IPS-15b (cell line): Measurements from ENCODE around the gene NOS3.

Experiments used
- H3K27me3 ChIP-seq: one replicate; pipeline ENCODE4 v1.6.1; 2013; ENCODE audit warnings: low read length; ENCODE audit not compliant: control insufficient read depth, insufficient read depth
- H3K36me3 ChIP-seq: one replicate; pipeline ENCODE4 v1.6.1; 2013; ENCODE audit warnings: low read length; ENCODE audit not compliant: control insufficient read depth, insufficient read depth
- H3K4me1 ChIP-seq: one replicate; pipeline ENCODE4 v1.6.1; 2013; ENCODE audit warnings: mild to moderate bottlenecking, low read length; ENCODE audit not compliant: control insufficient read depth, insufficient read depth
- H3K4me3 ChIP-seq: one replicate; pipeline ENCODE4 v1.5.1; 2013; ENCODE audit warnings: low read depth, low read length
- H3K9ac ChIP-seq: one replicate; pipeline ENCODE4 v1.6.1; 2013; ENCODE audit warnings: low read depth, mild to moderate bottlenecking, low read length
- H3K9me3 ChIP-seq: one replicate; pipeline ENCODE4 v1.6.1; 2013; ENCODE audit warnings: mild to moderate bottlenecking, low read length; ENCODE audit not compliant: control insufficient read depth, insufficient read depth

The NOS3 gene

DNA sequence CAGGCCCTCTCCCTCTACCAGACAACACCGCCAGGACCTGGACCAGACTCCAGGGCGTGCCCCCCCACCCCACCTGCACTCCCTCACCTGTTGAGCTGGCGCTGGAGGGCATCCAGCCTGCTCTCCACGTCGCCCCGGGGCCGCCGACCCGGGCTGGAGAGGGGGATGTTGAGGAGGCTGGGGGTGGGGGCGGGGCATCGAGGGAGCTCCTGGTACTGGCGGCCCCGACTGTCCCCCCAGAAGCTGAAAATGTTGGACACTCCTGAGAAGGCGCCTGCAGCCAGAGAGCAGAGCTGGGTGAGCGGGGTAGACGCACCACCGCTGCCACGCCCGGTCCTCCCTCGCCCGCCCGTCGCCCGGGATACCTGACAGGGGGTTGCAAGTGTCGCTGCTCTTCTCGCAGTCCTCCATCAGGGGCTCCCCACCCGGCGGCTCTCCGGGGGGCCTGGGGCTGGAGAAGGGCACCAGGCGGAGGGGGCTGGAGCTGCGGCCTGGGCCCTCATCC is 43.5 kb upstream of the NOS3 start:
- H3K9ac ChIP-seq: no peak overlapping the region
- peaks cover 7% of the 10 kb centered on the region for H3K4me1 ChIP-seq
- peak overlapping the region; percentile 32 for H3K4me3 ChIP-seq

DNA sequence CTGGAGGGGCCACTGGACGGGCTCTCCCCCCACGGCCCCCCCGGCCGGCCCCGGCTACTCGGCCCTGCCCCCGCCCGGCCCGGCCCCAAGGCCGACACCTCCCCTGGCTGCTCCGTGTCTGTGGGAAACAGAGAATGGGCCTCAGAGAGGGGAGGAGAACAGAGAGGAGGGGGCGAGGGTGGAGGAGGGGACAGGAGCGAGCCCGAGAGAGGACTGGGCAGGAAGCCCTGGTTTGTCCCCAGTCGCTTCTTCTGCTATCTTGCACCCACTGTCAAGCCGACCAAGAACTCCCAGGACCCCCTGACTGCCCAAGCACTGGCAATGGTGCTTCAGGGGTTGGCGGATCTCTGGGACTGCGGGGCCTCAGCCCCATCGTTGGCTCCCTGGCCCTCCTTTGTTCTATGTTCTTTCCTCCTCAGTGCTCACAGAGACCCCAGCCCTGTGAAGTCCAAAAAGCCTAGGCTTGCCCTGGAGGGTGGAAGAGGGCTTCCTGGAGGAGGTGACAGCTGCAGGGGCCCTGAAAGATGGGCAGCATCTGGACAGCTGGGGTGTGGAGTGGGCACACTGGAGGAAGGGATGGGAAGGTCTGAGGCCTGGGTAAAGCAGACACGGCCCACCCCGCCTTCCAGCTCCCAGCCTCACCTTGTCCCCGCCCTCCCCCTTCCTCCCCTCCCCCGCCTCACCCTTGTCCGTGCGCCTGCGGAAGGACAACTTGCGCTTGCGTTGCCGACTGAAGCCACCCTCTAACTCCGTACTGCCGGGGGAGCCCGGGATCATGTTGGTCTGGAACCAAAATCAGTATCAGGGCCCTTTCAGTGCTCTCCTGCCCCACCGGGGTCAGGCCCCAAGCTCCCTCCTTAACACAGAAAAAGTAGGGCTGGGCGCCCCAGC is 42.8 kb upstream of the NOS3 start:
- Histone ChIP-seq H3K4me3 (peak overlapping the region; percentile 37), H3K9ac (no peak overlapping the region)

More for the DNA sequence above, 43.5 kb upstream of the NOS3 start:
- Histone ChIP-seq H3K36me3 (no peaks in the 10 kb centered on the region), H3K27me3 (peaks cover 8% of the 10 kb centered on the region), H3K9me3 (no peaks in the 10 kb centered on the region)

DNA sequence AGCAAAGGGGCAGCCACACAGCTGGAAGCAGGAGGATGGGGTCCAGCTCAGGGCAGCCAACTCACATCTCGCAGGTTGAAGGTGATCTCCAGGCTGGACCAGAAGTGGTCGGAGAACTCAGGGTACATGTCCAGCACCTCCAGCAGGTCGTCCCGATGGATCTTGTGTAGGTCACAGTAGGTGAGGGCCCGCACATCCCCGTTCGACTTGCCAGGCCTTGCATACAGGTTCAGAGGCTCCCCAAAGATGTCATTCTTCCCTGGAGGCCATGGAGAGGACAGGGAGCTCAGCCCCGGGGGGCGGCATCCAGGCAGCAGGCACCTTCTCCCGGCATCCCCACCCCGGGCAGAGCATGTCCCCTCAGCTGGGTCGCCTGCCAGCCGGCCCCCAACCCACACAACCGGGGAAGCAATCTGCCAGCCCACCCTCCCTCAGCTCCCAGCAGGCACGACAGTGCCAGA is 42.0 kb upstream of the NOS3 start:
- no peak overlapping the region for H3K4me3 ChIP-seq
- peaks cover 8% of the 10 kb centered on the region for H3K27me3 ChIP-seq
- H3K4me1 ChIP-seq: peaks cover 7% of the 10 kb centered on the region
- H3K36me3 ChIP-seq: no peaks in the 10 kb centered on the region
- H3K9me3 ChIP-seq: no peaks in the 10 kb centered on the region
- no peak overlapping the region for H3K9ac ChIP-seq

More for the DNA sequence above, 42.8 kb upstream of the NOS3 start:
- peaks cover 7% of the 10 kb centered on the region for H3K4me1 ChIP-seq
- peaks cover 8% of the 10 kb centered on the region for H3K27me3 ChIP-seq
- no peaks in the 10 kb centered on the region for H3K36me3 ChIP-seq
- H3K9me3 ChIP-seq: no peaks in the 10 kb centered on the region

DNA sequence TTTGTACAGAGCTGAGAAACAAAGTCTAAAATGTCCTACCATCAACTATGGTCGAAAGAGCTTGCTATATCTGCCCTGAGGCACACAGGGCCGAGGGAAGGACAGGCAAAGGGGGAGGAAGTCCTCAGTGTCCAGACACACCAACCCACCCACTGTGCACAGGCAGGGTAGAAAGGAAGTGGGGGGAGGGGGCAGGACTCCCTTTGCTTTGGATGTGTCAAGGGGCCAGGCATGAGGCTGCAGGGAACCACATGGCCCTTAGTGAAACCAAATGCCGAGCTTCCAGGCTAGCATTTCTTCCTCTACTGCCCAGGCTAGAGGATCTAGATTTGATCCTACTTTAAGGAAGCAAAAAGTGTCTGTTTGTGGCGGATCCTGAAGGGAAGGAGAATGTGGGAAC is 41.3 kb upstream of the NOS3 start:
- H3K4me1 ChIP-seq: peaks cover 7% of the 10 kb centered on the region
- no peak overlapping the region for H3K4me3 ChIP-seq
- H3K9me3 ChIP-seq: no peaks in the 10 kb centered on the region
- no peak overlapping the region for H3K9ac ChIP-seq
- H3K36me3 ChIP-seq: no peaks in the 10 kb centered on the region
- H3K27me3 ChIP-seq: peaks cover 8% of the 10 kb centered on the region

DNA sequence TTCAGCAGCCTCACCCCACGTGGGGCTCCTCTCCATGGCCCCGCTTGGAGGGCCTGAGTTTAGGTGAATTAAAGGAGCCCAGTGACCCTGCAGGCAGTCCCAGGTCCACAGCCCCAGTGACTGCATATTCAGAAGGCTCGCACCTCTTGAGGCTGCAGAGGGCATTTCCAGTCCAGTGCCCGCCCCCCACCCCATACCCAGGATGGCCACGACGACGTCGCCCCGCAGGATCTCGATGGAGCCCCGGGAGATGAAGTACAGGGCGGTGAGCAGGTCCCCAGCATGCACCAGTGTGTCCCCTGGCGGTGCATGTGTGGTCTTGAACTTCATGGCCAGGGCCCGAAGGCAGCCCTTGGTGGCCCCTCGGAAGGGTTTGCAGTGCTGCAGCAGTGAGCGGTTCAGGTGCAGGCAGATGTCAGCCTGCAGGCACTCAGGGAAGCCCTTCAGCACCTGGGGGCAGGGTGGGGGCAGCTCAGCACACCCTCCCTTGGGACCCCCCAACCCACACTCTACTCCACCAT is 40.8 kb upstream of the NOS3 start:
- peaks cover 7% of the 10 kb centered on the region for H3K4me1 ChIP-seq
- H3K9me3 ChIP-seq: no peaks in the 10 kb centered on the region
- no peaks in the 10 kb centered on the region for H3K36me3 ChIP-seq
- H3K9ac ChIP-seq: no peak overlapping the region
- no peak overlapping the region for H3K4me3 ChIP-seq
- peaks cover 8% of the 10 kb centered on the region for H3K27me3 ChIP-seq

DNA sequence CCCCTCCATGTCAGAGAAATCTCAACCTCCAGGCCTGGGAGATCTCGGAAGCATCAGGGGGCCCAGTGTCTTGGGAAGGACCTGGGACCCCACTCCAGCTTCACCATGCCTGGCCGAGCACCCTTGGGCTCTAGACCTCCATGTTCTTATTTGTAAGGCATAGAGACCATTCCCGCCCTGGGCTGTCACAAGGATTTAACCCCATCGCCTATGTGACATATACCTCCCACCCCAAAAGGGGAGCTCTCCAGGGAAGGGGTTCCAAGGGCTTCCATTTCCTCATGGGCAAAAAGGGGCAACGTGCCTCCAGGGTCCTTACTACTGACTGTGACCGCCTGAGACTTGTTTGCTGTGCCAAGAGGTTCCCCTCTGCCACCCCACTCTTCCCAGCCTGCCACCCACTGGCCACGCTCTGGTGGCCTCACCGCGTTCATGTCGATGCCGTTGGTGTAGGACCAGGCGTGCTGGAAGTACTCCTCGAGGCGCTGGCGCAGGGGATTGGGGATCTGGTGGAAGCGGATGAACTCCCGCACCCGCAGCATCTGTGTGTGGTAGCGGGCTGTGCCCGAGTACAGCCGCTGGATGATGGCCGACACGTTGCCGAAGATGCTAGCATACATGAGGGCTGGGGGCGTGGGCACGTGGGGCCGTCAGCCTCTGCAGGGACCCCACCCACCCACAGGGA is 40.2 kb upstream of the NOS3 start:
- H3K4me3 ChIP-seq: no peak overlapping the region
- peaks cover 8% of the 10 kb centered on the region for H3K27me3 ChIP-seq
- H3K9me3 ChIP-seq: no peaks in the 10 kb centered on the region
- H3K9ac ChIP-seq: no peak overlapping the region
- peaks cover 7% of the 10 kb centered on the region for H3K4me1 ChIP-seq
- H3K36me3 ChIP-seq: no peaks in the 10 kb centered on the region

DNA sequence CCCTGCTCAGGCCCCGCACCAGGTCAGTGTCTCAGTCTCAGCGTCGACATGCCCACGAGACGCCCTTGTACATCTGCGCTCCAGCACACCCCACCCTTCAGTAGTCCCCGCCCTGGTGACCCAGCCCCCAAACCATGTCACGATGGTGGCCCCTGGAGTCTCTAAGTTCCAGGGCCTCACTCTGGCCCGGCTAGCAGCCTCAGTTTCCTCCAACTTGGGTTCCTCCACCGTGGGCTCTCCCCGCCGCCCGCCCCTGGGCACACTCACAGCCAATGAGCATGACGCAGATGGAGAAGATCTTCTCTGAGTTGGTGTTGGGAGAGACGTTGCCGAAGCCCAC is 39.7 kb upstream of the NOS3 start:
- H3K9me3 ChIP-seq: no peaks in the 10 kb centered on the region
- peaks cover 7% of the 10 kb centered on the region for H3K4me1 ChIP-seq
- H3K4me3 ChIP-seq: no peak overlapping the region
- no peaks in the 10 kb centered on the region for H3K36me3 ChIP-seq
- no peak overlapping the region for H3K9ac ChIP-seq
- peaks cover 8% of the 10 kb centered on the region for H3K27me3 ChIP-seq

DNA sequence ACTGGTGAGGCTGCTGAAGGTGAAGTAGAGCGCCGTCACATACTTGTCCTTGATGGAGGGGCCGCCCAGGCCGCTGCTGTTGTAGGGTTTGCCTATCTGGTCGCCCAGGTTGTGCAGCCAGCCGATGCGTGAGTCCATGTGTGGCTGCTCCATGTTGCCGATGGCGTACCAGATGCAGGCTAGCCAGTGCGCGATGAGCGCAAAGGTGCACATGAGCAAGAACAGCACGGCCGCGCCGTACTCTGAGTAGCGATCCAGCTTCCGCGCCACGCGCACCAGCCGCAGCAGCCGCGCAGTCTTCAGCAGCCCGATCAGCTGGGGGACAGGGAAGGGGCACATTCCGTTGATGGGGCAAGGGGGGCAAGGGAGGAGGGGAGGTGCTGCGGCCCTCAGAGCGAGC is 39.3 kb upstream of the NOS3 start:
- no peak overlapping the region for H3K4me3 ChIP-seq
- H3K4me1 ChIP-seq: peaks cover 7% of the 10 kb centered on the region
- H3K36me3 ChIP-seq: no peaks in the 10 kb centered on the region
- peaks cover 8% of the 10 kb centered on the region for H3K27me3 ChIP-seq
- no peaks in the 10 kb centered on the region for H3K9me3 ChIP-seq
- no peak overlapping the region for H3K9ac ChIP-seq

DNA sequence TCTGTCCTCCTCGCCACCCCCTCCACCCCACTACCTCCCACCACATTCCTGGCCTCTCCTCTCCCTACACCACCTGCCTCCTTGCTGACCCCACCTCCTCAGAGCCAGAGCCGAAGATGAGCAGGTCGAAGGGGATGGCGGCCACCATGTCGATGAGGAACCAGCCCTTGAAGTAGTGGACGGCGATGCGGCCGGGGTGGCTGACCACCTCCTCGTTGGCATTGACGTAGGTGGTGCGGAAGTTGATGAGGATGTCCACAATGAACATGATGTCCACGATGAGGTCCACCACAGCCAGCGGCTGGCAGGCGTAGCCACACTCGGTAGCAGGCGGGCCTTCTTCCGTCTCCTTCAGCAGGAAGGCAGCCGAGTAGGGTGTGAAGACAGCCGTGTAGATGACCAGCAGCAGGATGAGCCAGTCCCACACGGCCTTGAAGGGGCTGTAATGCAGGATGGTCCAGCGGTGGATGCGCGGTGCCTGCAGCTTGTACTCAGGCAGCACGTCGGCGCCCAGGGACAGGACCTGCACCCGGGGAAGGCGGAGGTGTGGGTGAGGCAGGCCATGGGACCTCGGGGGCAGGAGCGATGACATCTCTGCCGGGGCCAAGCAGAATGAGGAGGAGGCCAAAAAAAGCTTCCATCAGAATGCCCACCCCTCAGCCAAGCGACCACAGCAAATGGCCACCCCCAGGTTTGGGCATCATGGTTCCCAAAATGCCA is 38.3 kb upstream of the NOS3 start:
- Histone ChIP-seq H3K9ac (no peak overlapping the region), H3K9me3 (no peaks in the 10 kb centered on the region), H3K4me1 (peaks cover 7% of the 10 kb centered on the region)

DNA sequence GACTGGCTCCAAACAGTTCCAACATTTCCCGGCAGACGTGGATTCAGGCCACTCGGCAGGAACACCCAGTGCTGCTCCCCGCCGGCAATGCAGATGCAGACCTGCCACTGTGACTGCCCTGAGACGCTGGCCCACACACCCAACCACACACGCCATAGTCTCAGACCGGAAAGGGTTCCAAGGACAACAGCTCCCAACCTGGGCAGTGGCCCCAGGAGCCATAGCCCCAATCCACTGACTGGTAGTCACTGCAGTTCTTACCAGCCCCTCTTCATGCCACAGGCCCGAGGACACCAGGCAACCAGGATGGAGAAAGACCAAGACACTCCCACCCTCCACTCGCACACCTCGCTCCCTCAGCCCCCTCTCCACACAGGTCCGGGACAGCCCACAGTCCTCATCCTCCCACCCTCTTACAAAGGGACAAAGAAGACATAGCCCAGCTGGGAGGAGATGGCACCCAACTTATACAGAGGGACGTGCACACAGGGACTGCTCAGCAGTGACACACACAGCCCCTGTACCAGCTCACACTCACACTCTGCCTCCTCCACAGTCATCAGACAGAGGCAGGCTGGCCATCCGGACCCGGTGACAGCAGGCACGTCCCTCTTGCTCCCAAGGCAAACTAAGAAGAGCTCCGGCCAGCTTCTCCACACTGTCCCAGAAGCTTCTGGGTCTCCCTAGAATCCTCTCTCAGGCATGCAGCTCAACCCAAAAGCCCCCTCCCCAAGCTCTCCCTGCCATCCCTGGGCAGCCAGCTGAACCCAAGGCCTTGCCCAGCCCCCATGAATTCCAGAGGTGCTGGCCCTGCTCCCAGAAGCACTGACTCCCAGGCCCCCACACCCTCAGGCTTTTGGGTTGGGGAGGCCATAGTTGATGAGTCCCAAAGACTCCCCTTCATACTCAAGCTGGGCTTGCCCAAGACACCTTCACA is 37.5 kb upstream of the NOS3 start:
- Histone ChIP-seq H3K4me1 (peaks cover 4% of the 10 kb centered on the region), H3K9ac (no peak overlapping the region), H3K27me3 (peaks cover 5% of the 10 kb centered on the region), H3K9me3 (no peaks in the 10 kb centered on the region), H3K4me3 (no peak overlapping the region), H3K36me3 (no peaks in the 10 kb centered on the region)

More for the DNA sequence above, 38.3 kb upstream of the NOS3 start:
- Histone ChIP-seq H3K4me3 (no peak overlapping the region), H3K36me3 (no peaks in the 10 kb centered on the region), H3K27me3 (peaks cover 8% of the 10 kb centered on the region)
